ENCODE results near the gene RNF5.
"Not testable (repeated sequence)": the region's sequence is repeated elsewhere in the genome, so short reads cannot be mapped to it uniquely, and the experiment has no call there.

RNF5 gene

DNA sequence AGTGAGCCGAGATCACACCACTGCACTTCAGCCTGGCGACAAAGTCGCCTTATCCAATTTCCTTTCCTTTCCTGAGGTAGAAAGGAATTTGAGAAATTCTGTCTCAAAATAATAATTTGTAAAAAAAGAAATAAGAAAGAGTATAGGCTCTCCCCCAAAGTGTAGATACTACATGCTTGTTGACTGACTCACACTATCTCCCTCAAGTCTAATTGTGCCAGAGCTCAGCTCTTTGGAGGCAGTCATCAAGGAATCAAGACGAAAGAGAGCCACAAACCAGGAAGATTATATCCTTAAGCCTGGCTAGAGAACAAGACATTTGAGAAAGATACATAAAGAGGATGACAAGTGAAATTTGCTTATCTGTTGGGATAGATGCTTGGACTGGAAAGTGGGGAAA lies 44.4 kb upstream of the RNF5 start:
- no peak for ATAC-seq
- TF ChIP-seq PPARA (CRISPR knock-in tag; IDR thresholded peaks at IDR 0.05; ENCODE audit: borderline replicate concordance), result no peak
- TF ChIP-seq POU6F1 (CRISPR knock-in tag; IDR thresholded peaks at IDR 0.05; ENCODE audit: borderline replicate concordance, low read depth), result no peak
- TF ChIP-seq GLIS3 (CRISPR knock-in tag; IDR thresholded peaks at IDR 0.05), result no peak
- no peak for TF ChIP-seq TCF4 (CRISPR knock-in tag; IDR thresholded peaks at IDR 0.05; ENCODE audit: borderline replicate concordance)
- TF ChIP-seq ZC3H10 (CRISPR knock-in tag; IDR thresholded peaks at IDR 0.05), result no peak
- no peak for TF ChIP-seq CREB5 (CRISPR knock-in tag; IDR thresholded peaks at IDR 0.05; ENCODE audit: low read depth)
- TF ChIP-seq RARB (CRISPR knock-in tag; IDR thresholded peaks at IDR 0.05), result no peak
- TF ChIP-seq ARNTL (CRISPR knock-in tag; IDR thresholded peaks at IDR 0.05; ENCODE audit: borderline replicate concordance, low read depth), result no peak
- TF ChIP-seq TOX (CRISPR knock-in tag; IDR thresholded peaks at IDR 0.05; ENCODE audit: borderline replicate concordance), result no peak
- TF ChIP-seq, protein P1, sequence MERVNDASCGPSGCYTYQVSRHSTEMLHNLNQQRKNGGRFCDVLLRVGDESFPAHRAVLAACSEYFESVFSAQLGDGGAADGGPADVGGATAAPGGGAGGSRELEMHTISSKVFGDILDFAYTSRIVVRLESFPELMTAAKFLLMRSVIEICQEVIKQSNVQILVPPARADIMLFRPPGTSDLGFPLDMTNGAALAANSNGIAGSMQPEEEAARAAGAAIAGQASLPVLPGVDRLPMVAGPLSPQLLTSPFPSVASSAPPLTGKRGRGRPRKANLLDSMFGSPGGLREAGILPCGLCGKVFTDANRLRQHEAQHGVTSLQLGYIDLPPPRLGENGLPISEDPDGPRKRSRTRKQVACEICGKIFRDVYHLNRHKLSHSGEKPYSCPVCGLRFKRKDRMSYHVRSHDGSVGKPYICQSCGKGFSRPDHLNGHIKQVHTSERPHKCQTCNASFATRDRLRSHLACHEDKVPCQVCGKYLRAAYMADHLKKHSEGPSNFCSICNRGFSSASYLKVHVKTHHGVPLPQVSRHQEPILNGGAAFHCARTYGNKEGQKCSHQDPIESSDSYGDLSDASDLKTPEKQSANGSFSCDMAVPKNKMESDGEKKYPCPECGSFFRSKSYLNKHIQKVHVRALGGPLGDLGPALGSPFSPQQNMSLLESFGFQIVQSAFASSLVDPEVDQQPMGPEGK (CRISPR knock-in tag; IDR thresholded peaks at IDR 0.05; ENCODE audit: borderline replicate concordance), result no peak
- no peak for TF ChIP-seq SNAI2 (CRISPR knock-in tag; IDR thresholded peaks at IDR 0.05)

- TF ChIP-seq PPARA (CRISPR knock-in tag; IDR thresholded peaks at IDR 0.05; ENCODE audit: borderline replicate concordance) (no peak), TOX (CRISPR knock-in tag; IDR thresholded peaks at IDR 0.05; ENCODE audit: borderline replicate concordance) (no peak), ARNTL (CRISPR knock-in tag; IDR thresholded peaks at IDR 0.05; ENCODE audit: borderline replicate concordance, low read depth) (no peak), ZFP3 (CRISPR knock-in tag; IDR thresholded peaks at IDR 0.05) (no peak), RARB (CRISPR knock-in tag; IDR thresholded peaks at IDR 0.05) (no peak), CREB5 (CRISPR knock-in tag; IDR thresholded peaks at IDR 0.05; ENCODE audit: low read depth) (no peak), GLIS3 (CRISPR knock-in tag; IDR thresholded peaks at IDR 0.05) (no peak), ISL1 (CRISPR knock-in tag; IDR thresholded peaks at IDR 0.05) (no peak), CSDC2 (CRISPR knock-in tag; IDR thresholded peaks at IDR 0.05) (no peak)
- no peak for ATAC-seq
These were observed 40.8 kb upstream of the RNF5 start for GRCh38 chr6:32137454-32137853.

DNA sequence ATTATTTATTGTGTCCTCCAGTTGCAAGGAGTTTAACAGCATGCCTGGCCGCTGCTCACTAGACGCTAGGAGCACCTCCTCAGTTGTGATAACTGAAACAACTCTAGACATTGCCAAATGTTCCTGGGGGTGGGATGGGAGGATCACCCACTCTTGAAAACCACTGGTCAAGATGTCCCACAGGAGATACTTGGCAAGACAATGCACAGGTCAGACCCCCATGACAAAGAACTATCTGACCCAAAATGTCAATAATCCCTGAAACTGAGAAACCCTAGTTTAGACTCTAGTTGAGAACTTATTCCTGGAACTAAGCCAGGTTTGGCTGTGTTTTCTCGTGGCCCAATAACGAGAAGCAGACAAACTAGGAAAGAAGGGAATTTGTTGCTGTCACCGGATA lies 38.6 kb upstream of the RNF5 start:
- TF ChIP-seq ZC3H10 (CRISPR knock-in tag; IDR thresholded peaks at IDR 0.05), result no peak
- TF ChIP-seq, protein P2, sequence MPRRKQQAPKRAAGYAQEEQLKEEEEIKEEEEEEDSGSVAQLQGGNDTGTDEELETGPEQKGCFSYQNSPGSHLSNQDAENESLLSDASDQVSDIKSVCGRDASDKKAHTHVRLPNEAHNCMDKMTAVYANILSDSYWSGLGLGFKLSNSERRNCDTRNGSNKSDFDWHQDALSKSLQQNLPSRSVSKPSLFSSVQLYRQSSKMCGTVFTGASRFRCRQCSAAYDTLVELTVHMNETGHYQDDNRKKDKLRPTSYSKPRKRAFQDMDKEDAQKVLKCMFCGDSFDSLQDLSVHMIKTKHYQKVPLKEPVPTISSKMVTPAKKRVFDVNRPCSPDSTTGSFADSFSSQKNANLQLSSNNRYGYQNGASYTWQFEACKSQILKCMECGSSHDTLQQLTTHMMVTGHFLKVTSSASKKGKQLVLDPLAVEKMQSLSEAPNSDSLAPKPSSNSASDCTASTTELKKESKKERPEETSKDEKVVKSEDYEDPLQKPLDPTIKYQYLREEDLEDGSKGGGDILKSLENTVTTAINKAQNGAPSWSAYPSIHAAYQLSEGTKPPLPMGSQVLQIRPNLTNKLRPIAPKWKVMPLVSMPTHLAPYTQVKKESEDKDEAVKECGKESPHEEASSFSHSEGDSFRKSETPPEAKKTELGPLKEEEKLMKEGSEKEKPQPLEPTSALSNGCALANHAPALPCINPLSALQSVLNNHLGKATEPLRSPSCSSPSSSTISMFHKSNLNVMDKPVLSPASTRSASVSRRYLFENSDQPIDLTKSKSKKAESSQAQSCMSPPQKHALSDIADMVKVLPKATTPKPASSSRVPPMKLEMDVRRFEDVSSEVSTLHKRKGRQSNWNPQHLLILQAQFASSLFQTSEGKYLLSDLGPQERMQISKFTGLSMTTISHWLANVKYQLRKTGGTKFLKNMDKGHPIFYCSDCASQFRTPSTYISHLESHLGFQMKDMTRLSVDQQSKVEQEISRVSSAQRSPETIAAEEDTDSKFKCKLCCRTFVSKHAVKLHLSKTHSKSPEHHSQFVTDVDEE (CRISPR knock-in tag; IDR thresholded peaks at IDR 0.05), result no peak
- TF ChIP-seq SNAI2 (CRISPR knock-in tag; IDR thresholded peaks at IDR 0.05), result no peak
- no peak for ATAC-seq

- TF ChIP-seq ZNF8 (CRISPR knock-in tag; IDR thresholded peaks at IDR 0.05), result no peak
- no peak for ATAC-seq
These were observed 37.7 kb upstream of the RNF5 start for GRCh38 chr6:32140420-32141046.

- ATAC-seq, result not testable (repeated sequence)
These were observed 34.0 kb upstream of the RNF5 start for GRCh38 chr6:32144238-32144637.

Measured in SK-N-SH treated with all-trans-retinoic acid at 6 μM for 48 hours (cell line).